Lower leg skin (tissue), 3 donors: Measurements from ENCODE around the gene NBEAL1.

ENCODE experiments used
- POLR2A ChIP-seq, 2 donors: fragments of 450-650 bp; IDR thresholded peaks; one replicate each; pipeline ENCODE4 v1.6.1; 2016 to 2017; ENCODE audit warnings: antibody characterized with exemption in 2 of 2, mild to moderate bottlenecking in 1 of 2, moderate library complexity in 1 of 2
- TF ChIP-seq, protein P1 (sequence below), 3 donors: fragments of 450-650 bp; IDR thresholded peaks; one replicate each; pipeline ENCODE4 v1.5.1; 2016; ENCODE audit warnings: antibody characterized with exemption in 3 of 3, mild to moderate bottlenecking in 3 of 3, moderate library complexity in 2 of 3

DNA sequence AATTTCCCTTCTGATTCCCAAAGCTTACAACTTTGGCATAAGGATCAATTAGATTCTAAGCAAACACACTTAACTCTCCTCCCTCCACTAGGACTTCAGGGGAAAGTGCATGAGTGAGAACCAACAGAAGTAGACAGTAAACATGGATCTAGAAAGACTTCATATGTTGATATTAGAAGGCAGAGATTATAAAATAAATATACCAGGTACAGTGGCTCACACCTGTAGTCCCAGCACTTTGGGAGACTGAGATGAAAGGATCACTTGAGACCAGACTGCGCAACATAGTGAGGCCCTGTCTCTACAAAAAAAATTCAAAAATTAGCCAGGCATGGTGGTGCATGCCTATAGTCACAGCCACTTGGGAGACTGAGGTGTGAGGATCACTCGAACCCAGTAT is 15.9 kb downstream of the NBEAL1 start:
- no peak for TF ChIP-seq POLR2A (IDR thresholded peaks at IDR 0.05)
- TF ChIP-seq, protein P1, sequence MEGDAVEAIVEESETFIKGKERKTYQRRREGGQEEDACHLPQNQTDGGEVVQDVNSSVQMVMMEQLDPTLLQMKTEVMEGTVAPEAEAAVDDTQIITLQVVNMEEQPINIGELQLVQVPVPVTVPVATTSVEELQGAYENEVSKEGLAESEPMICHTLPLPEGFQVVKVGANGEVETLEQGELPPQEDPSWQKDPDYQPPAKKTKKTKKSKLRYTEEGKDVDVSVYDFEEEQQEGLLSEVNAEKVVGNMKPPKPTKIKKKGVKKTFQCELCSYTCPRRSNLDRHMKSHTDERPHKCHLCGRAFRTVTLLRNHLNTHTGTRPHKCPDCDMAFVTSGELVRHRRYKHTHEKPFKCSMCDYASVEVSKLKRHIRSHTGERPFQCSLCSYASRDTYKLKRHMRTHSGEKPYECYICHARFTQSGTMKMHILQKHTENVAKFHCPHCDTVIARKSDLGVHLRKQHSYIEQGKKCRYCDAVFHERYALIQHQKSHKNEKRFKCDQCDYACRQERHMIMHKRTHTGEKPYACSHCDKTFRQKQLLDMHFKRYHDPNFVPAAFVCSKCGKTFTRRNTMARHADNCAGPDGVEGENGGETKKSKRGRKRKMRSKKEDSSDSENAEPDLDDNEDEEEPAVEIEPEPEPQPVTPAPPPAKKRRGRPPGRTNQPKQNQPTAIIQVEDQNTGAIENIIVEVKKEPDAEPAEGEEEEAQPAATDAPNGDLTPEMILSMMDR (IDR thresholded peaks at IDR 0.05) = no peak
